Heart left ventricle (tissue), 13 donors: ENCODE results near the gene DIP2C.

Experiments used
- CTCF ChIP-seq, 12 donors: fragments of 200-600 bp; sonication (generic) in 4 of 12; IDR thresholded peaks; one replicate each; pipeline versions ENCODE4 v1.5.0 to v1.8.0; 2018 to 2022; ENCODE audit warnings: antibody characterized with exemption in 12 of 12, mild to moderate bottlenecking in 5 of 12
- POLR2A ChIP-seq, 2 donors: fragments of 450-650 bp; IDR thresholded peaks; one replicate each; pipeline ENCODE4 v1.6.1; 2017; ENCODE audit warnings: antibody characterized with exemption in 2 of 2, mild to moderate bottlenecking in 2 of 2, moderate library complexity in 2 of 2
- donor health status: ischemic (EF 13 %, LVEDD 7.1; RV severe dilation, severe dysfunction).
- donor health status: DM: no; HTN: yes; CAD: no.
- donor health status: DM: no; HTN: no; CAD: no.
- donor health status: ischemic (EF 25% LVEDD 6.9; RV normal size, moderate dysfunction).
- donor health status: ischemic (EF 25% LVEDD 5.7; RV mildly dilated, moderate dysfunction).
- donor health status: ischemic (EF 35%, LVEDD 5.7; RV mildly dilated, moderate dysfunction).
- donor health status: nonischemic (EF 11% LVEDD 7.7; RV severe dilation, severe dysfunction).
- donor health status: DM: yes; HTN: yes; CAD: no.
- donor health status: PGD.
- donor health status: ischemic (EF 29% LVEDD 5.4; RV normal size, mild dysfunction).
- donor health status: nonischemic (EF 23%, LVEDD 6.1; RV moderate dilation, normal function).

- no peak for TF ChIP-seq CTCF (IDR thresholded peaks at IDR 0.05)
- TF ChIP-seq POLR2A (IDR thresholded peaks at IDR 0.05) = no peak
Observed at GRCh38 chr10:667602-668143, 21.8 kb downstream of the DIP2C start.
